ENCODE measurements around the gene LACTB. TPM values are rescaled to one million over a fixed set of nuclear protein-coding genes. Genes with fewer than 3 reads are reported as not detected.
A peak's percentile ranks its signal among the peaks of the same experiment; 100 is the strongest.

LACTB gene
- total RNA-seq, 1 donor from 2014 or later = 9.7 TPM

DNA sequence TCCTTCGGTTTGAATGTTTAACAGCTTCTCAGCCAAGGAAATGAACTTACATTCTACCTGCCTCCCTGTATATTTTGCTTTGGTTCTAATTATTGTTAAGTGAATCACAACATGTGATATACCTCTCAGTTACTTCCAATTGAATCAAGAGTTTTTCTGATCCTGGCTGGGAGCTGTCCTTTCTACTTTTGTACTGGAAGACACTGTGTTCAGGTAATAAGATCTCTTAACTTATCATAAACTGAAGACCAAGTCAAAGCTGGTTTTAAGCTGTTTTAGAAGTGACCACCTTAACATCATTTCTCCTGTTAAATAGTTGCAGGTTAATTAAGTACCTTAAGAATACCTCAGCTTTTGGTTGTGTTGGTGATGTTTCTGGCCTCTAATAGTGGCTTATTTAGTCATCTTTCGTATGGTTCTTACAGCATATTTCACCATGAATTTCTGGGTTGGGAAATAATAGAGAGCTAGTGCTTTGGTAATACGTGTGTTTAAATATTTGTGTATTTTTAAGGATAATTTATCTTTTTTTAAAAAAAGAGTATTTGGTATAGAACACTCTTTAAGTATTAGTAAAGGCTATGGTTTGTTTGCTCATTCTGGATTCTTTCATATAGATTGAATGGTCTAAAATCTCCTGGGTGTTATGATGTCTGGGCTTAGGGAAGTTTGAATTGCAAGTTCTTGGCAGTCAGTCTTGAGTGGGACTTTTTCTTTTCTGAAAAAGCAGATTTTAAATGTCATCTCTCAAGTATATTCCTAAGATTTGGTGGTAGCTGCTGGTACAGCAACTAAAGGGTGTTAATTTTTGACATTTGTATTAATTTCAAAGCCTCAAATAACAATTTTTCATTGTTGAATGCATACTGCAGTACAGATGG, 69.3 kb downstream of the LACTB start:
- H3K4me3 ChIP-seq (ENCODE audit: low read depth, low read length) = peak overlapping the region; percentile 85
- DNase-seq (ENCODE audit: low read depth) = no peak
- TF ChIP-seq, protein P1, sequence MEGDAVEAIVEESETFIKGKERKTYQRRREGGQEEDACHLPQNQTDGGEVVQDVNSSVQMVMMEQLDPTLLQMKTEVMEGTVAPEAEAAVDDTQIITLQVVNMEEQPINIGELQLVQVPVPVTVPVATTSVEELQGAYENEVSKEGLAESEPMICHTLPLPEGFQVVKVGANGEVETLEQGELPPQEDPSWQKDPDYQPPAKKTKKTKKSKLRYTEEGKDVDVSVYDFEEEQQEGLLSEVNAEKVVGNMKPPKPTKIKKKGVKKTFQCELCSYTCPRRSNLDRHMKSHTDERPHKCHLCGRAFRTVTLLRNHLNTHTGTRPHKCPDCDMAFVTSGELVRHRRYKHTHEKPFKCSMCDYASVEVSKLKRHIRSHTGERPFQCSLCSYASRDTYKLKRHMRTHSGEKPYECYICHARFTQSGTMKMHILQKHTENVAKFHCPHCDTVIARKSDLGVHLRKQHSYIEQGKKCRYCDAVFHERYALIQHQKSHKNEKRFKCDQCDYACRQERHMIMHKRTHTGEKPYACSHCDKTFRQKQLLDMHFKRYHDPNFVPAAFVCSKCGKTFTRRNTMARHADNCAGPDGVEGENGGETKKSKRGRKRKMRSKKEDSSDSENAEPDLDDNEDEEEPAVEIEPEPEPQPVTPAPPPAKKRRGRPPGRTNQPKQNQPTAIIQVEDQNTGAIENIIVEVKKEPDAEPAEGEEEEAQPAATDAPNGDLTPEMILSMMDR (conservative IDR thresholded peaks at IDR 0.05; ENCODE audit: low read depth, low read length) = no peak

Other genes with a start within 250 kb of the LACTB start
- 887 and 925 TPM in 2 replicates for gene TPM1, start 79.1 kb upstream of the LACTB start, total RNA-seq
- 106 and 231 TPM in 2 replicates for gene RPS27L, start 35.6 kb downstream of the LACTB start, total RNA-seq
- 20.9 and 27.0 TPM in 2 replicates for gene RAB8B, start 67.7 kb downstream of the LACTB start, total RNA-seq
- gene APH1B, start 155.7 kb downstream of the LACTB start, total RNA-seq = 2.7 and 3.9 TPM in 2 replicates